A673 (cell line): ENCODE results near the gene OAS2.

ENCODE experiments used
- CTCF ChIP-seq: fragments of 300-800, 200-600 bp; sonication (generic); conservative IDR thresholded peaks from 2 replicates; pipeline ENCODE4 v1.5.1; 2017; ENCODE audit warnings: low read depth, mild to moderate bottlenecking, antibody characterized with exemption, low read length, moderate library complexity, mixed read lengths
- EZH2 ChIP-seq: fragments of 200-600 bp; sonication (generic); IDR thresholded peaks from 2 replicates; pipeline ENCODE4 v1.6.1; 2017; ENCODE audit warnings: borderline replicate concordance, low read depth, mild to moderate bottlenecking, mixed read lengths, antibody characterized with exemption, low read length; ENCODE audit not compliant: poor library complexity, severe bottlenecking

DNA sequence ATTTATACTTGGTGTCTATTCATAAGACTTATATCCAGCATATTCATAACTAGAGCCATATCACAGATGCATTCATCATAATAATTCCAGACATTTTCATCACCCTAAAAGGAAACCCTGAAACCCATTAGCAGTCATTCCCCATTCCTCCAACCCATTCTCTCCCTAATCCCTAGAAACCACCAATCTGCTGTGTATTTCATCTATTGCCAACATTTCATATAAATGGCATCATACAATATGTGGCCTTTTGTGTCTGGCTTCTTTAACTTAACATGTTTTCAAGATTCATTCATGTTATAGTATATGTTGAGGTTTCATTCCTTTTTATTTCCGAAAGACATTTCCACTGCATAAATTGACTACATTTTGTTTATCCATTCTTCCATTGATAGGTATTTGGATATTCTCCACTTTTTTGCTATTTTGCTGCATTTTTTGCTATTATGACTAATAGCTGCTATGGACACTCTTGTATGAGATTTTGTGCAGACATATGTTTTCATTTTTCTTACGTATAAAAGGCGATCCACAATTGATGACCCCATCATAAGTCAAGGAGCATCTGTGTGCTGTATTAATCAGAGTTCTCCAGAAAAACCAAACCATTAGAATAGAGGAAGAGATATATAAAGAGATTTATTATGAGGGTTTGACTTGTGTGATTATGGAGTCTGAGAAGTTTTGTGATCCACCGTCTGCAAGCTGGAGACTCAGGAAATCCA is 5.1 kb upstream of the OAS2 start:
- no peak for TF ChIP-seq CTCF
- TF ChIP-seq EZH2: no peak
